H1 (cell line): ENCODE data around the gene UBE2L6. TPM values are rescaled to one million over a fixed set of nuclear protein-coding genes. Genes with fewer than 3 reads are reported as not detected.
A peak's percentile ranks its signal among the peaks of the same experiment; 100 is the strongest.

ENCODE experiments used
- CTCF ChIA-PET: fragments of 300-600 bp; sonication (Branson Sonifier 250); formaldehyde crosslinking; loops from one replicate; lab custom pipeline; 2021; ENCODE audit not compliant: partially characterized antibody; lab: Charles Lee
- POLR2A ChIA-PET: fragments of 300-600 bp; sonication (Branson Sonifier 250); formaldehyde crosslinking; loops from one replicate; lab custom pipeline; 2021; ENCODE audit warnings: inconsistent platforms; ENCODE audit not compliant: partially characterized antibody; lab: Charles Lee
- DNase-seq, 2 experiments: peaks; one replicate each; pipeline versions ENCODE4 v3.0.0 to v3.0.0-alpha.2; 2010 to 2022; ENCODE audit warnings: low spot score in 2 of 2, low read depth in 1 of 2, mixed read lengths in 1 of 2
- FAIRE-seq: peaks from 2 replicates; lab custom pipeline; 2011; peaks lifted over from hg19 to GRCh38; lab: Jason Lieb, UNC
- H2AFZ ChIP-seq: 2 replicates; pipeline ENCODE4 v1.8.1; 2012; ENCODE audit warnings: low read length, inconsistent platforms
- H2AK5ac ChIP-seq: 2 replicates; pipeline ENCODE4 v1.6.1; 2013; ENCODE audit warnings: low read depth, low read length
- H2BK120ac ChIP-seq: replicated peaks from 2 replicates; pipeline ENCODE3; 2013; ENCODE audit warnings: low read depth, low read length, inconsistent platforms
- H2BK12ac ChIP-seq: 2 replicates; pipeline ENCODE4 v1.6.1; 2013; ENCODE audit warnings: low read depth, low read length
- H2BK15ac ChIP-seq: 2 replicates; pipeline ENCODE4 v1.6.1; 2013; ENCODE audit warnings: low read length
- H2BK20ac ChIP-seq: 2 replicates; pipeline ENCODE4 v1.6.1; 2013; ENCODE audit warnings: low read length
- H2BK5ac ChIP-seq: 2 replicates; pipeline ENCODE4 v1.6.1; 2013; ENCODE audit warnings: low read depth, low read length
- H3K14ac ChIP-seq: 2 replicates; pipeline ENCODE4 v1.6.1; 2013; ENCODE audit warnings: inconsistent platforms; ENCODE audit not compliant: insufficient read length
- H3K18ac ChIP-seq: 2 replicates; pipeline ENCODE4 v1.6.1; 2013; ENCODE audit warnings: low read length; ENCODE audit errors: extremely low read depth
- H3K23ac ChIP-seq: 2 replicates; pipeline ENCODE4 v1.6.1; 2013; ENCODE audit warnings: inconsistent platforms; ENCODE audit not compliant: insufficient read length
- H3K23me2 ChIP-seq: 2 replicates; pipeline ENCODE4 v1.6.1; 2013; ENCODE audit warnings: low read depth, low read length
- H3K27ac ChIP-seq: 2 replicates; pipeline ENCODE4 v1.6.1; 2011; ENCODE audit warnings: low read depth, low read length, inconsistent platforms
- H3K27me3 ChIP-seq, 4 experiments: replicated peaks in 1 of 4; 1 replicate in 1 of 4; 2 replicates in 3 of 4; pipeline versions ENCODE4 v1.6.1 to v1.8.1; 2011 to 2013; ENCODE audit warnings: low read length in 3 of 4, mild to moderate bottlenecking in 3 of 4, inconsistent platforms in 2 of 4, mixed read lengths in 2 of 4, moderate library complexity in 1 of 4; ENCODE audit not compliant: control insufficient read depth in 3 of 4, insufficient read depth in 3 of 4; ENCODE audit errors: extremely low read depth in 1 of 4
- H3K36me3 ChIP-seq, 4 experiments: 2 replicates each; pipeline versions ENCODE4 v1.6.1 to v1.8.1; 2011 to 2013; ENCODE audit warnings: mild to moderate bottlenecking in 4 of 4, low read length in 3 of 4, moderate library complexity in 2 of 4, control low read depth in 1 of 4, inconsistent platforms in 1 of 4; ENCODE audit not compliant: insufficient read depth in 4 of 4, control insufficient read depth in 2 of 4
- H3K4ac ChIP-seq: replicated peaks from 2 replicates; pipeline ENCODE3; 2013; ENCODE audit warnings: low read length, low read depth, mixed read lengths, inconsistent platforms; ENCODE audit not compliant: insufficient read length
- H3K4me1 ChIP-seq, 4 experiments: replicated peaks in 1 of 4; 1 replicate in 1 of 4; 2 replicates in 3 of 4; pipeline versions ENCODE4 v1.6.1 to v1.8.1; 2011 to 2013; ENCODE audit warnings: low read length in 3 of 4, inconsistent platforms in 2 of 4, mixed read lengths in 1 of 4; ENCODE audit not compliant: insufficient read depth in 4 of 4, control insufficient read depth in 3 of 4
- H3K4me2 ChIP-seq, 2 experiments: 2 replicates each; pipeline versions ENCODE4 v1.6.1 to v1.8.1; 2011 to 2013; ENCODE audit warnings: low read depth in 2 of 2, low read length in 2 of 2, control low read depth in 1 of 2, inconsistent platforms in 1 of 2, mild to moderate bottlenecking in 1 of 2; ENCODE audit not compliant: insufficient read depth in 1 of 2
- H3K4me3 ChIP-seq, 4 experiments: fragments of 200-600, 300-600 bp in 1 of 4; sonication (generic), shearing (Covaris generic), sonication (Bioruptor Twin) in 1 of 4; 2 replicates each; pipeline versions ENCODE4 v1.5.1 to v1.8.1; 2011 to 2016; ENCODE audit warnings: low read length in 4 of 4, low read depth in 3 of 4, control low read depth in 2 of 4, inconsistent platforms in 2 of 4, mild to moderate bottlenecking in 2 of 4, mixed read lengths in 1 of 4, moderate library complexity in 1 of 4; ENCODE audit not compliant: insufficient read depth in 2 of 4; ENCODE audit errors: extremely low read depth in 1 of 4
- H3K56ac ChIP-seq: replicated peaks from 2 replicates; pipeline ENCODE3; 2013; ENCODE audit warnings: low read depth, mild to moderate bottlenecking, mixed read lengths, low read length, inconsistent platforms; ENCODE audit not compliant: insufficient read length
- H3K79me1 ChIP-seq: 2 replicates; pipeline ENCODE4 v1.6.1; 2013; ENCODE audit warnings: low read depth, low read length, control low read depth
- H3K79me2 ChIP-seq, 2 experiments: 2 replicates each; pipeline versions ENCODE4 v1.6.1 to v1.8.1; 2012 to 2013; ENCODE audit warnings: low read length in 2 of 2, mild to moderate bottlenecking in 2 of 2, inconsistent platforms in 1 of 2; ENCODE audit not compliant: insufficient read depth in 2 of 2, control insufficient read depth in 1 of 2
- H3K9ac ChIP-seq, 4 experiments: replicated peaks in 1 of 4; 1 replicate in 1 of 4; 2 replicates in 3 of 4; pipeline versions ENCODE4 v1.6.1 to v1.8.1; 2011 to 2013; ENCODE audit warnings: low read depth in 3 of 4, low read length in 3 of 4, control low read depth in 2 of 4, mild to moderate bottlenecking in 2 of 4, moderate library complexity in 2 of 4, inconsistent platforms in 1 of 4; ENCODE audit errors: extremely low read depth in 1 of 4
- H3K9me3 ChIP-seq, 2 experiments: 2 replicates each; pipeline versions ENCODE4 v1.6.1 to v1.8.1; 2012 to 2013; ENCODE audit warnings: mild to moderate bottlenecking in 2 of 2, moderate library complexity in 2 of 2, control low read depth in 1 of 2, inconsistent platforms in 1 of 2, low read depth in 1 of 2, low read length in 1 of 2, mixed read lengths in 1 of 2; ENCODE audit not compliant: insufficient read depth in 2 of 2
- H4K20me1 ChIP-seq, 2 experiments: replicated peaks in 1 of 2; 2 replicates each; pipeline versions ENCODE3 to v1.8.1; 2011 to 2013; ENCODE audit warnings: inconsistent platforms in 2 of 2, low read length in 2 of 2, mild to moderate bottlenecking in 1 of 2; ENCODE audit not compliant: insufficient read depth in 2 of 2, control insufficient read depth in 1 of 2
- H4K5ac ChIP-seq: 2 replicates; pipeline ENCODE4 v1.6.1; 2013; ENCODE audit warnings: low read length, low read depth, mixed read lengths, inconsistent platforms; ENCODE audit not compliant: insufficient read length
- H4K8ac ChIP-seq: 2 replicates; pipeline ENCODE4 v1.8.0; 2013; ENCODE audit warnings: mild to moderate bottlenecking, moderate library complexity, low read length, inconsistent platforms; ENCODE audit not compliant: insufficient read depth; ENCODE audit errors: extremely low read depth
- H4K91ac ChIP-seq: replicated peaks from 2 replicates; pipeline ENCODE3; 2013; ENCODE audit warnings: low read length, mixed read lengths, inconsistent platforms; ENCODE audit not compliant: insufficient read length
- ATF3 ChIP-seq: IDR thresholded peaks from 2 replicates; pipeline ENCODE4 v1.6.1; 2011; ENCODE audit warnings: low read depth, mild to moderate bottlenecking, low read length; ENCODE audit not compliant: insufficient read depth
- CTCF ChIP-seq, 3 experiments: IDR thresholded peaks; 1 replicate in 2 of 3; 2 replicates in 1 of 3; pipeline versions ENCODE4 v1.5.1 to v1.6.1; 2011; ENCODE audit warnings: low read length in 3 of 3, mild to moderate bottlenecking in 3 of 3, inconsistent platforms in 2 of 3, low read depth in 1 of 3, moderate library complexity in 1 of 3; ENCODE audit not compliant: insufficient read depth in 1 of 3; ENCODE audit errors: control extremely low read depth in 1 of 3
- EGR1 ChIP-seq: IDR thresholded peaks from 2 replicates; pipeline ENCODE4 v1.6.1; 2011; ENCODE audit warnings: low read depth, low read length, borderline replicate concordance
- EP300 ChIP-seq, 2 experiments: IDR thresholded peaks; 1 replicate in 1 of 2; 2 replicates in 1 of 2; pipeline ENCODE4 v1.6.1; 2011 to 2012; ENCODE audit warnings: low read depth in 2 of 2, low read length in 2 of 2, mild to moderate bottlenecking in 2 of 2, borderline replicate concordance in 1 of 2, inconsistent platforms in 1 of 2, moderate library complexity in 1 of 2
- KDM5A ChIP-seq: fragments of 200-600 bp; IDR thresholded peaks from 2 replicates; pipeline ENCODE4 v1.7.1; 2012; ENCODE audit warnings: mild to moderate bottlenecking, low read length, inconsistent platforms, mixed read lengths
- RAD21 ChIP-seq, 2 experiments: IDR thresholded peaks in 1 of 2; conservative IDR thresholded peaks in 1 of 2; 2 replicates each; pipeline ENCODE4 v1.6.1; 2011; ENCODE audit warnings: low read depth in 2 of 2, low read length in 2 of 2, improper control_type of control experiment in 1 of 2, inconsistent platforms in 1 of 2, mild to moderate bottlenecking in 1 of 2, moderate library complexity in 1 of 2
- WGBS, 2 experiments: shearing (Covaris generic) in 1 of 2; methylation state at CpG; one replicate each; pipeline versions ENCODE4 v1.1.6 to v1.1.7; 2013 to 2015; ENCODE audit warnings: low lambda C conversion rate in 2 of 2, mixed read lengths in 2 of 2, inconsistent platforms in 1 of 2, low coverage in 1 of 2, missing lambda C conversion rate in 1 of 2; ENCODE audit not compliant: insufficient replicate concordance in 2 of 2, insufficient coverage in 1 of 2, insufficient read length in 1 of 2; ENCODE audit errors: extremely low coverage in 1 of 2, missing lambda C conversion rate in 1 of 2; 5-methylcytosine and 5-hydroxymethylcytosine counted together
- polyA plus RNA-seq, 7 experiments: library from polyadenylated mRNA; depleted of rRNA in 3 of 7; stranded (reverse) in 5 of 7; unstranded in 2 of 7; fragments of >200 nt in 5 of 7; fragments of 200-250 nt in 2 of 7; gene quantifications; 1 replicate in 5 of 7; 2 replicates in 1 of 7; 4 replicates in 1 of 7; pipeline versions ENCODE4 v1.2.1 to v1.2.3, GENCODE V29; 2011 to 2013; ENCODE audit warnings: missing spikeins in 2 of 7, mixed read lengths in 2 of 7
- total RNA-seq: library from RNA; stranded (reverse); fragmentation: NEBNext Ultra II Directional; extraction: Animal tissue kit (Norgen Biotek cat#: 25700); gene quantifications from 2 replicates; pipeline ENCODE4 v1.2.1, GENCODE V29; 2021

UBE2L6 gene
- total and polyA plus RNA-seq, 2 of the 8 experiments (the other 6 are each of a cell fraction or from before 2014, with no cell fraction given), result 67.8 to 89.2 TPM

DNA sequence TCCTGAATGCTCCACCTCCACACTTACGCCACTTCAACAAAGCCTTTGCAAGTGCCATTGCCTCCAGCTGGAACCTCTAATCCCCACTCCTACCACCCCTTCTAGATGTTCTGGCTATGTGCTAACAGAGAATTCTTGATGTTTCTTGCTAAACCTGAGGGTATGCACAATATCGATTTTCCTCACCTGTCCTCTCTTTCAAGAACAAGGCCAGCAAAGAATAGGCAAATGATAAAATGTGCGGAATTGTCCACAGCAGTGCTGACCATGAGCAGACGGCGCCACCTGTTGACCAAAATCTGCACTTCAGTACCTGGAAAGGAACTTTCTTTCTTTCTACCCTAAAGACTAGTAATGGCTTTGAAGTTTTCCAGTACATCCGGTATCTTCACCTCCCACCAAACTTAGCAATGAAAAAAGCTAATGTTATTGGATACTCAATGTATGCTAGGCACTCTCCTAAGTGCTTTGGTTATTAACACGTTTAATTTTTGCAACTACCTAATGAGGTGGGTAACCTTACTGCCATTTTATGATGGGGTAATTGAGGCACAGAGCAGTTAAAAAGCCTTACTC, 40.3 kb downstream of the UBE2L6 start:
- Histone ChIP-seq H2BK15ac (no peak overlapping the region), H3K79me2 (peaks cover 0 to 21% of the 10 kb centered on the region in 2 experiments; a peak in 2 of 4 replicates), H2BK12ac (peak overlapping the region; percentile 50; the same call in 1 of the 2 replicates), H3K79me1 (peaks cover 7% of the 10 kb centered on the region; the same call in 1 of the 2 replicates), H2BK5ac (no peak overlapping the region), H2BK20ac (no peak overlapping the region), H3K4ac (no peak overlapping the region), H3K23me2 (peaks cover 11% of the 10 kb centered on the region), H4K91ac (no peak overlapping the region), H3K56ac (no peak overlapping the region), H2AFZ (no peak overlapping the region), H3K4me2 (no peak overlapping the region), H4K20me1 (peaks cover 0 to 4% of the 10 kb centered on the region in 2 experiments), H3K4me3 (no peak overlapping the region), H3K27me3 (no peaks in the 10 kb centered on the region), H2BK120ac (no peak overlapping the region), H4K8ac (no peak overlapping the region), H3K18ac (no peak overlapping the region), H3K23ac (no peak overlapping the region), H3K14ac (no peak overlapping the region), H3K4me1 (peaks cover under 1 to 7% (median 5%) of the 10 kb centered on the region in 4 experiments; a peak in 5 of 7 replicates), H3K9me3 (no peaks in the 10 kb centered on the region), H3K27ac (no peak overlapping the region), H2AK5ac (no peak overlapping the region), H3K36me3 (peaks cover 2 to 11% (median 6%) of the 10 kb centered on the region in 4 experiments; a peak in 5 of 8 replicates), H3K9ac (no peak overlapping the region), H4K5ac (no peak overlapping the region)
- WGBS, 2 experiments, result 30% methylated on average over 7 of the region's 7 CpGs; no CpG with 5 or more reads in 1 of the 2 experiments
- TF ChIP-seq RAD21 (IDR thresholded peaks at IDR 0.05 in 1 of 2, conservative IDR thresholded peaks at IDR 0.05 in 1 of 2; ENCODE audit: low read depth in 2 of 2, low read length in 2 of 2) (peak; percentile 96 to 97), EGR1 (no peak), EP300 (IDR thresholded peaks at IDR 0.05; ENCODE audit: borderline replicate concordance in 1 of 2, low read depth in 2 of 2, low read length in 2 of 2) (no peak), CTCF (IDR thresholded peaks at IDR 0.05; ENCODE audit: control extremely low read depth in 1 of 3, insufficient read depth in 1 of 3, low read depth in 1 of 3, low read length in 3 of 3) (peak; percentile 82 to 96 (median 94)), KDM5A (peak; percentile 57; the same call in 1 of the 2 replicates), ATF3 (no peak)
- FAIRE-seq (peak; percentile 78), DNase-seq (peak in 1 of 2 experiments; percentile 93)
- CTCF ChIA-PET, result interaction anchor here (0.6 to 25.4 kb wide), 58 partner anchors 9 to 265 kb away, joined by 3 to 1146 read pairs (median 4); partner anchors contain the start of genes BTBD18, RTN4RL2, SLC43A1 and SMTNL1
- POLR2A ChIA-PET, result interaction anchor here (0.8 to 10.5 kb wide), 21 partner anchors 9 to 121 kb away, joined by 3 to 110 read pairs (median 5); partner anchors contain the start of genes RTN4RL2, SLC43A1, SMTNL1 and UBE2L6
